ENCODE measurements around the gene MYLK. TPM values are rescaled to one million over a fixed set of nuclear protein-coding genes. Genes with fewer than 3 reads are reported as not detected.

MYLK gene
- total RNA-seq, 2 experiments from 2014 or later, result not detected

DNA sequence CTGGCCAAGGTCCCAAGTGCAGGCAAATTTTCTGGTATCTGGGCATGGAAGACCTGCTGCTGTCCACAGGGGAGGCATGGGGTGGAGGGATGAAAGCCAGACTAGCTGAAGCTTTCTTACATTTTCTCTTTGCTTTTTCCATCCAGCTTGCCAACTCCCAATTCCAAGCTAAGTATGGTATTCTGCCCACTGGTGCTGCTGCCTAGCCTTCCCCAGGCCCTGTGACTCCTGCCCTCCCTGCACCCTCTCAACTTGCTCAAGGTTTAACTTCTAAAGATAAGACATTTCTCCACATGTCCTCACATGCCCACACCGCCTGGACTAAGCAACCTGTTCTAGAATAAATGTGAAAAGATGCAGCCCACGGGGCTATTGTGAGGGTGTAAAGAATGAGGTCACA, 239.8 kb downstream of the MYLK start:
- DNase-seq, result no peak
- Mint-ChIP-seq H3K4me1 (ENCODE audit: low read depth) (no peaks in the 10 kb centered on the region), H3K27ac (no peak overlapping the region), H3K27me3 (ENCODE audit: low read depth) (no peaks in the 10 kb centered on the region), H3K4me3 (no peak overlapping the region), H3K36me3 (ENCODE audit: low read depth) (no peaks in the 10 kb centered on the region), H3K9me3 (no peaks in the 10 kb centered on the region)
- CTCF ChIA-PET, result interaction anchor here (1.0 to 3.6 kb wide), 2 partner anchors 10 to 58 kb away, joined by 3 to 46 read pairs; no protein-coding TSS in a partner anchor
- intact Hi-C loops (cut with micrococcal nuclease), result loop anchor here (10.0 kb wide), 1 partner anchor 340 kb away; no protein-coding TSS in a partner anchor

DNA sequence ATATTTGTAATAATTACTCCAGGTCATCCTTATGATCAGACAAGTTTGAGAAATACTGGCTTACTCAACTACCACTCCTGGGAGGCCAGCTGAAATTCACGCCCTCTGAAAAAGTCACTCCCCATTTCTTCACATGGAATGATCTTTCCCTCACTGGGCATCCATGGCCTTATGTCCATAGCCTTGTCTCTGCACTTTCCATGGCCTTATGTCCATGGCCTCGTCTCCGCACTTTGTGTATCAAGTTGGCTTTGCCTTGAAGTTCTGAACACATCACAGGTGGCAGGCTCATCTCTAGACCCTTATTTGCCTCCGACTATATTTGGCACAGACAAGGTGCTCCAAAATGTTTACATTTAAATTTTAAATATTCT, 241.2 kb downstream of the MYLK start:
- Mint-ChIP-seq H3K9me3 (no peaks in the 10 kb centered on the region), H3K27me3 (ENCODE audit: low read depth) (no peaks in the 10 kb centered on the region), H3K4me1 (ENCODE audit: low read depth) (no peaks in the 10 kb centered on the region), H3K27ac (no peak overlapping the region), H3K4me3 (no peak overlapping the region), H3K36me3 (ENCODE audit: low read depth) (no peaks in the 10 kb centered on the region)
- intact Hi-C loops (cut with micrococcal nuclease), result loop anchor here (1.0 to 10.0 kb wide), 4 partner anchors 59 to 342 kb away; no protein-coding TSS in a partner anchor
- CTCF ChIA-PET, result interaction anchor here (0.6 to 3.6 kb wide), 9 partner anchors 7 to 106 kb away, joined by 3 to 46 read pairs (median 4); no protein-coding TSS in a partner anchor
- no peak for DNase-seq

DNA sequence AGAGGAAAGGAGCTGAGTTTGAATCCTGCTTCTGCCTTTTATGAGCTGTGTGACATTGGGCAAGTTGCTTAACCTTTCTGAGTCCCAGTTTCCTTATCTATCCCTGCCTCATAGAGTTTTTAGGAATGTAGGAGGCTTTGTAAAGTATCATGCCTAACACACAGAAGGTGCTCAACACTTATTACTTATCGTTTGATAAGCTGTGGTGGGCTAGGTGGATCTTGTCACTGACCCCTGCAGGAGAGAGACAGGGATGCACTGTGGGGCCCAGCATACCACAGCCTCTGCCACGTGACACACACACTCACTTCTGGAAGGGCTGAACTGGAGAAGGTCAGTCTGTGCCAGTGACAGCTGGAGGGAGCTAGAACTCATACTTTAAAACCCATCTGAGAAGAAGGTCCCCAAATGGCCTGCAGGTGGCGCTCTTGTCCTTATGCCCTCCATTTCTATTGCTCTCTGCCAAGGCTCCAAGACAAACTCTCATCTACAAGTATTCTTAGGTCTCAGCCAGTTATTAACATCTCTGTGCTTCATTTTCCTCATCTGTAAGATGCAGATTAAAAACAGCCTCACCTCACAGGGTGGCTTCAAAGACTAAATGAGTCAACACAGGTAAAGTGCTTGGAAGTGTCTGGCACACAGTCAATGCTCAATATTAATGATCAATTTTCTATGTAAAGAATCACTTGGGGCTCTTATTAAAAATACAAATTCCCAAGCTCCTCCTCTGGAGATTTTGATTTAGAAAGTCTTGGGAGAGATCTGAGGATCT, 241.8 kb downstream of the MYLK start:
- H3K27me3 Mint-ChIP-seq (ENCODE audit: low read depth), result no peaks in the 10 kb centered on the region
- CTCF ChIA-PET, result interaction anchor here (0.6 to 3.6 kb wide), 16 partner anchors 8 to 1701 kb away, joined by 3 to 46 read pairs (median 3); no protein-coding TSS in a partner anchor
- peak; percentile 83 for DNase-seq
- intact Hi-C loops (cut with micrococcal nuclease), result loop anchor here (1.0 to 10.0 kb wide), 4 partner anchors 60 to 342 kb away; no protein-coding TSS in a partner anchor
- H3K9me3 Mint-ChIP-seq, result no peaks in the 10 kb centered on the region
- H3K27ac Mint-ChIP-seq, result no peak overlapping the region
- no peaks in the 10 kb centered on the region for H3K4me1 Mint-ChIP-seq (ENCODE audit: low read depth)
- no peak overlapping the region for H3K4me3 Mint-ChIP-seq
- no peaks in the 10 kb centered on the region for H3K36me3 Mint-ChIP-seq (ENCODE audit: low read depth)

DNA sequence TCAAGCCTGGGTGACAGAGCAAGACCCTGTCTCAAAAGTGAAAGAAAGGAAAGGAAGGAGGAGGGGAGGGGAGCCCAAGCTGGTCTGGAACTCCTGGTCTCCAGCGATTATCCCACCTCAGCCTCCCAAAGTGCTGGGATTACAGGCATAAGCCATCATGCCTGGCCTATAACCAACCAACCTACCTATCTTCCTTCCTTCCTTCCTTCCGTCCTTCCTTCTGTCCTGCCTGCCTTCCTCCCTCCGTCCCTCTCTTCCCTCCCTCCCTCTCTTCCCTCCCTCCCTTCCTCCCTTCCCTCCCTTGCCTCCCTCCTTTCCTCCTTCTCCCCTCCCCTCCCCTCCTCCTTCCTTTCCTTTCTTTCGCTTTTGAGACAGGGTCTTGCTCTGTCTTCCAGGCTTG, 242.6 kb downstream of the MYLK start:
- intact Hi-C loops (cut with micrococcal nuclease), result loop anchor here (10.0 kb wide), 1 partner anchor 343 kb away; no protein-coding TSS in a partner anchor
- no peak for DNase-seq
- Mint-ChIP-seq H3K36me3 (ENCODE audit: low read depth) (no peaks in the 10 kb centered on the region), H3K4me3 (no peak overlapping the region), H3K9me3 (no peaks in the 10 kb centered on the region), H3K4me1 (ENCODE audit: low read depth) (no peaks in the 10 kb centered on the region), H3K27ac (no peak overlapping the region), H3K27me3 (ENCODE audit: low read depth) (no peaks in the 10 kb centered on the region)
- CTCF ChIA-PET, result interaction anchor here (0.6 to 3.6 kb wide), 12 partner anchors 13 to 1702 kb away, joined by 3 to 46 read pairs (median 3); no protein-coding TSS in a partner anchor

DNA sequence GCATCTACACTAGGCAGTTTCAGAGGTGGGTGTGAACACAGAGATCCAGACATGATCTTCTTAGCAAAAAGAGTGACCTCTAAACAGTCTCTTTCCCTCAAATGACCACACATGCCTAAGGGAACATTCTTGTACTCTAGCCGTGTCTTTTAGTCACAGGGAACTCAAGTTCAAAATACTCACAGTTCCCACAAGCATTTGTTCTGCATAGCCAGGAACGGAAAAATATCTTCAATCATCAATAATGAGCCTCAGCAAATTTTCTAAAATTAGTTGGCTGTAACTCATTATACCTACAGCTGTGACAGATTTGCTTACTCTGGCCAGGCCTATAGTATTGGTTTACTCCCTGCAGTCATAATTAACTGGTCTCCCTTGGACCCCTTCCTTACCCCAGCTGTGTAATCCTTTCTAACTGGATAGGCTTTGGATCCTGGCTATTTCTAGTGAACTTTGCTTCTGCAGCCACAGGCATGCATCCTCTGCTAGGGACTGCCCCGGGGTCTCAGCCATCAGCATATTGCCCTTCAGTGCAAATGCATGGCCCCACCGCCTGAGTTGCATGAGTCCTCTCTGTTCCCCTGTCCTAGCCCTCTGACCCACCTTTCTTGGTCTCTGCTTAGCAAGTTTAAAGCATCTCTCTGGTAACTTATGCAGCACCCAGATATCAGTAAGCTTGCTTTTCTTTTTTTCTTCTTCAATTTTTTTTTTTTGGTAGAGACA, 243.2 kb downstream of the MYLK start:
- CTCF ChIA-PET, result interaction anchor here (0.6 to 3.6 kb wide), 3 partner anchors 13 to 268 kb away, joined by 3 to 46 read pairs (median 3); no protein-coding TSS in a partner anchor
- Mint-ChIP-seq H3K27ac (no peak overlapping the region), H3K9me3 (no peaks in the 10 kb centered on the region), H3K4me1 (ENCODE audit: low read depth) (no peaks in the 10 kb centered on the region), H3K4me3 (no peak overlapping the region), H3K27me3 (ENCODE audit: low read depth) (no peaks in the 10 kb centered on the region), H3K36me3 (ENCODE audit: low read depth) (no peaks in the 10 kb centered on the region)
- no peak for DNase-seq
- intact Hi-C loops (cut with micrococcal nuclease), result loop anchor here (10.0 kb wide), 1 partner anchor 344 kb away; no protein-coding TSS in a partner anchor

DNA sequence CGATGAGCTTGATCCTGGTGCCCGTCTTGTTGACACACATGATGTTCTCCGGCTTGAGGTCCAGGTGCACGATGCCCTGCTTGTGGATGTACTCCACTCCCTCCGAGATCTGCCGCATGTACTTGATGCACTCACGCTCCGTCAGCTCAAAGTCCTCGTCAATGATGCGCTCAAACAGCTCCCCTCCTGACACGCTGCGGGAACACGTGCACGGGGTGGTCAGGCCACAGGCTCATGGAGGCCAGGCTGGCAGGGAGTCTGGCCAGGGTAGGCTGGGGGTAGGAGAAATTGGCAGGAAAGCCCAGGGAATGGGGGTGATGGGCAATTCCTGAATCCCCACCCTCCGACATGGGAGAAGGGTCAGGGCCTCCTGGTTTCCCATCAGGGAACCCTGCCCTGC, 243.8 kb downstream of the MYLK start:
- no peak for DNase-seq
- Mint-ChIP-seq H3K4me3 (no peak overlapping the region), H3K27ac (no peak overlapping the region), H3K4me1 (ENCODE audit: low read depth) (no peaks in the 10 kb centered on the region), H3K36me3 (ENCODE audit: low read depth) (no peaks in the 10 kb centered on the region), H3K27me3 (ENCODE audit: low read depth) (no peaks in the 10 kb centered on the region), H3K9me3 (no peaks in the 10 kb centered on the region)
- intact Hi-C loops (cut with micrococcal nuclease), result loop anchor here (10.0 kb wide), 1 partner anchor 344 kb away; no protein-coding TSS in a partner anchor
- CTCF ChIA-PET, result interaction anchor here (0.7 kb wide), 1 partner anchor 18 kb away, joined by 3 read pairs; no protein-coding TSS in a partner anchor

DNA sequence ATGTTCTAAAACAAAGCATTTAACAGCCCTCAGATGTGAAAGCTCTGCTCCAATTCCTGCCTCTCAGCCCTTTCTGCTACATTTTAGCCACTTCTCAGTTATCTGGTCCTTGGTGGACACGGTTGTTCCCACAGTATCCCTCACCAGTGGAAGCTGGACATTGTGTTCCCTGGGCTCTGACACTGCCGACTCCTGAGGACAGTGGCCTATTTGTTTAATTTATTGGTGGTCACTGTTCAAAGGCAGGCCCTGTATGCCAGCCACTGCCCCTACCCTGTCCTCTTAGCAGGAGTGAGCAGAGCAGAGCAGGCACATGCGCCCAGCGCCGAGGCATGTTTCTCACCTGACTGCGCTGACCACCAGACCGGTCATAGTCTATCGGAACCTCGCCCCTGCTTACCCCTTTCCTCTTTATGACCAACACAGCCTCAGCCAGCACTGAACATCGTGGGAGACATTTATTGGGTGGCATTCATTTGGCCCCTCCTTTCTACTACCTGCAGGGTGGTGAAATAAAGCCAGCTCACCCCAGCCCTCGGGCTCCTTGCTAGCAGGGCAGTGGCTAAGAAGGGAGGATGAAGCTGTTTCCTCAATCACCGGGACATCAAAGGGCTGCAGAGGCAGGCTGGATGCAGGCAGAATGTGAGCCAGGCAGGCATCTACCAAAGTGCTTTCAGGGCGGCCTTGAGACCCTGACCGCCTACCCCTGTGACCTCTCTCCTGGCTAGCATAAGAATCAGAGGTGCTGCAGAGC, 245.0 kb downstream of the MYLK start:
- CTCF ChIA-PET, result interaction anchor here (0.6 kb wide), 1 partner anchor 50 kb away, joined by 3 read pairs; no protein-coding TSS in a partner anchor
- no peaks in the 10 kb centered on the region for H3K9me3 Mint-ChIP-seq
- no peak overlapping the region for H3K27ac Mint-ChIP-seq
- H3K4me1 Mint-ChIP-seq (ENCODE audit: low read depth), result no peaks in the 10 kb centered on the region
- H3K36me3 Mint-ChIP-seq (ENCODE audit: low read depth), result no peaks in the 10 kb centered on the region
- no peak for DNase-seq
- H3K4me3 Mint-ChIP-seq, result no peak overlapping the region
- H3K27me3 Mint-ChIP-seq (ENCODE audit: low read depth), result no peaks in the 10 kb centered on the region
- intact Hi-C loops (cut with micrococcal nuclease), result no loop called here

DNA sequence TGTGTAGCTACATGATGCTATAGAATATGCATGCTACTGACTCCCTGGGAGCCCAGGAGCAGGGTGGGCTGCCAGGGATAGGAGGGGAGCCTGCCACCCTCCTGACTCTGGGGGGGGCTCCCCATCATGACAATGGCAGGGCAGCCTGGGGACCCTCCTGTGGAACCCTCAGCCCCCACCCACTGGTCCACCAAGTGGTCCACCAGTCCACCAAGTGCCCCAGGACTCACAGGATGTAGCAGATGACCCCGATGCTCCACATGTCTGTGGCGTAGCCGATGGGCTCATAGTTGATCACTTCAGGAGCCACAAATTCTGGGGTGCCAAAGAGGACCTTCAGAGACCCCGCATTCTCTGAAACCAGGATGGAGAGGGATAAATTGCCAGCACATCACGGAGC, 246.3 kb downstream of the MYLK start:
- no peak overlapping the region for H3K4me3 Mint-ChIP-seq
- no peaks in the 10 kb centered on the region for H3K4me1 Mint-ChIP-seq (ENCODE audit: low read depth)
- no peak overlapping the region for H3K27ac Mint-ChIP-seq
- intact Hi-C loops (cut with micrococcal nuclease), result no loop called here
- H3K36me3 Mint-ChIP-seq (ENCODE audit: low read depth), result no peaks in the 10 kb centered on the region
- no peaks in the 10 kb centered on the region for H3K9me3 Mint-ChIP-seq
- DNase-seq, result no peak
- H3K27me3 Mint-ChIP-seq (ENCODE audit: low read depth), result no peaks in the 10 kb centered on the region
- CTCF ChIA-PET, result no interaction called here

DNA sequence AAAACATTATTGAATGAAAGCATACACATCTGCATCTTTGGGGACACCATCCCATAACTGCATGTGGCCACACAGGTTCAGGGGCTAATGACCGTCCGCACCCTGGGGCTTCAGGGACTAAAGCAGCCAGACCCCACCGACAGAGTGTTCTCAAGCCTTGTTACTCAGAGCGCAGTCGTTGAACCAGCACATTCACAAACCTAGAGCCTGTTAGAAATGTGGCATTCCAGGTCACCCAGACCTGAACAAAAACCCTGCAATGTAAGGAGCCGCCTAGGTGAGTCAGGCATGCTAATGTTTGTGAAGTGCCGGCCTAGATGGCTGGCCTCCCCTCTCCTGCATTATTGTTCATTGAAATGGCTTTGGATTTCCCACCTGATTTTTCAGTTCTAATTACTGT, 247.0 kb downstream of the MYLK start:
- intact Hi-C loops (cut with micrococcal nuclease), result no loop called here
- Mint-ChIP-seq H3K9me3 (no peaks in the 10 kb centered on the region), H3K27ac (no peak overlapping the region), H3K4me1 (ENCODE audit: low read depth) (no peaks in the 10 kb centered on the region), H3K4me3 (no peak overlapping the region), H3K27me3 (ENCODE audit: low read depth) (no peaks in the 10 kb centered on the region), H3K36me3 (ENCODE audit: low read depth) (no peaks in the 10 kb centered on the region)
- CTCF ChIA-PET, result no interaction called here
- no peak for DNase-seq

DNA sequence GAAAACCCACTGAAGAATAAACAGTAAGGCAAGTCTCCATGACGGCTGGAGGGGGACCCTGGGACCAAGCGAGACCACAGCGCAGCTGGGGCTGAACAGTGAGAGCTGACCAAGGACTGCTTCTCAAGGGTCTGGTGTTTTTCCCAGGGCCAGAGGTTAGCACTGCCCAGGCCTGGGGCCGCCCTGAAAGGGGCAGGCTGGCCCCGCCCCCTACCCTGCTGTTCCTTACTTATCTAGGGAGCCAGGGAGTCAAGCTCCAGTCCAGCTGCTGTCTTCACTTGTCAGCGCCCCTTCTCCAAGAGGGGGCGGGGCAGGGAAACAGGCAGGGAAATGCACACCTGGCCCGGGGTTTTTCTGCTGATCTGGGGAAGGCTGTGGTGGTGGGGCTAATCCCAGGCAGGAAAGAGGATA, 247.7 kb downstream of the MYLK start:
- Mint-ChIP-seq H3K4me3 (no peak overlapping the region), H3K9me3 (no peaks in the 10 kb centered on the region), H3K27me3 (ENCODE audit: low read depth) (no peaks in the 10 kb centered on the region), H3K4me1 (ENCODE audit: low read depth) (no peaks in the 10 kb centered on the region), H3K27ac (no peak overlapping the region), H3K36me3 (ENCODE audit: low read depth) (no peaks in the 10 kb centered on the region)
- intact Hi-C loops (cut with micrococcal nuclease), result no loop called here
- CTCF ChIA-PET, result no interaction called here
- no peak for DNase-seq

DNA sequence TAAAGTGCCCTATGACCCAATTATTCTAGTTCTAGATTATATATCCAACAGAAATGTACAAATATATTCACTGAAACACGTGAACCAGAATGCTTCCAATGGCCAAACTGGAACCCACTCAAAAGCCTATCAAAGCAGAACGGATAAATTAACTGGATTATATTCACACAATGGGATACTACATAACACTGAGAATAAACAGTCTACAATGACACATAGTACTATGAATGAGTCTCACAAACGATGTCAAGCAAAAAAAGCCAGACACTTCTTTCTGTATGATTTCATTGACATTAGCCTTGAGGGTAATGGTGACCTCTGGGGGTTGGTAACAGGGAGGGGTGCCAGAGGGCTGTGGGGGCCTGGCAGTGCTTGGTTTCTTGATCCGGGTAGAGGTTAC, 248.4 kb downstream of the MYLK start:
- intact Hi-C loops (cut with micrococcal nuclease), result no loop called here
- Mint-ChIP-seq H3K27ac (no peak overlapping the region), H3K4me1 (ENCODE audit: low read depth) (no peaks in the 10 kb centered on the region), H3K27me3 (ENCODE audit: low read depth) (no peaks in the 10 kb centered on the region), H3K4me3 (no peak overlapping the region), H3K36me3 (ENCODE audit: low read depth) (no peaks in the 10 kb centered on the region), H3K9me3 (no peaks in the 10 kb centered on the region)
- CTCF ChIA-PET, result no interaction called here
- DNase-seq, result no peak

DNA sequence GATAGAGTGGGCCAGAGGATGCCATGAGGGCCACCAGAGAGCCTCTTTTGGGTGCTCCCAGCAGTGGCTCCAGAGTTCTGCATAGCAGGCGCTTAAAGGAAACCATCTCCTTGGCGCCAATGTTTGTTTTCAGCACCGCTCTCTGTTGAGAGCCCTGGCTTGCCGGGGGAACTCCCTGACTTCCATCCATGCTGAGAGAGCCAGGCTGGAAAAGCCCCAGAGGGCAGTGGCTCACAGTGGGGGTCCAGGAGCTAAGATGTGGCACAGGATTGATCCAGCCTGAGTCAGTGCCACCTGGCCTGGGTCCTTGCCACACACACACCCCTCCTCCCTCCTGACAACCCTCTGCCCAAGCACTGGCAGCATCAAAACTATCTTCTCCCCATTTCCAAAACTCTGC, 248.9 kb downstream of the MYLK start:
- no peaks in the 10 kb centered on the region for H3K4me1 Mint-ChIP-seq (ENCODE audit: low read depth)
- no peak overlapping the region for H3K4me3 Mint-ChIP-seq
- DNase-seq, result no peak
- H3K36me3 Mint-ChIP-seq (ENCODE audit: low read depth), result no peaks in the 10 kb centered on the region
- no peak overlapping the region for H3K27ac Mint-ChIP-seq
- H3K9me3 Mint-ChIP-seq, result no peaks in the 10 kb centered on the region
- CTCF ChIA-PET, result interaction anchor here (1.2 kb wide), 1 partner anchor 17 kb away, joined by 4 read pairs; no protein-coding TSS in a partner anchor
- intact Hi-C loops (cut with micrococcal nuclease), result no loop called here
- H3K27me3 Mint-ChIP-seq (ENCODE audit: low read depth), result no peaks in the 10 kb centered on the region

Measured in activated naive CD4-positive, alpha-beta T cell treated with anti-CD3 and anti-CD28 coated beads for 36 hours (primary cell).